Astrocyte (in vitro differentiated cells and primary cell): Measurements from ENCODE around the gene REXO1.

Source experiments
- EZH2 ChIP-seq: IDR thresholded peaks from 2 replicates; pipeline ENCODE4 v1.6.1; 2012; ENCODE audit warnings: mild to moderate bottlenecking, low read length, inconsistent platforms; ENCODE audit not compliant: insufficient read depth
- TF ChIP-seq, protein P1 (sequence below): IDR thresholded peaks from 2 replicates; pipeline ENCODE4 v1.5.1; 2011; ENCODE audit warnings: low read depth, mild to moderate bottlenecking, inconsistent platforms, low read length, moderate library complexity; ENCODE audit not compliant: insufficient read depth

GRCh38 chr19:1769645-1769985, 78.7 kb downstream of the REXO1 start:
- TF ChIP-seq, protein P1, sequence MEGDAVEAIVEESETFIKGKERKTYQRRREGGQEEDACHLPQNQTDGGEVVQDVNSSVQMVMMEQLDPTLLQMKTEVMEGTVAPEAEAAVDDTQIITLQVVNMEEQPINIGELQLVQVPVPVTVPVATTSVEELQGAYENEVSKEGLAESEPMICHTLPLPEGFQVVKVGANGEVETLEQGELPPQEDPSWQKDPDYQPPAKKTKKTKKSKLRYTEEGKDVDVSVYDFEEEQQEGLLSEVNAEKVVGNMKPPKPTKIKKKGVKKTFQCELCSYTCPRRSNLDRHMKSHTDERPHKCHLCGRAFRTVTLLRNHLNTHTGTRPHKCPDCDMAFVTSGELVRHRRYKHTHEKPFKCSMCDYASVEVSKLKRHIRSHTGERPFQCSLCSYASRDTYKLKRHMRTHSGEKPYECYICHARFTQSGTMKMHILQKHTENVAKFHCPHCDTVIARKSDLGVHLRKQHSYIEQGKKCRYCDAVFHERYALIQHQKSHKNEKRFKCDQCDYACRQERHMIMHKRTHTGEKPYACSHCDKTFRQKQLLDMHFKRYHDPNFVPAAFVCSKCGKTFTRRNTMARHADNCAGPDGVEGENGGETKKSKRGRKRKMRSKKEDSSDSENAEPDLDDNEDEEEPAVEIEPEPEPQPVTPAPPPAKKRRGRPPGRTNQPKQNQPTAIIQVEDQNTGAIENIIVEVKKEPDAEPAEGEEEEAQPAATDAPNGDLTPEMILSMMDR, result no peak
- no peak for TF ChIP-seq EZH2
